Hematopoietic multipotent progenitor cell treated with erythropoietin and hydrocortisone succinate and interleukin-3 and kit ligand, for 15 days (in vitro differentiated cells): ENCODE measurements around the gene ATP2C2.
"Not testable (repeated sequence)": the region's sequence is repeated elsewhere in the genome, so short reads cannot be mapped to it uniquely, and the experiment has no call there.

Experiments
- DNase-seq: peaks from one replicate; pipeline ENCODE4 v3.0.0-alpha.2; 2015; ENCODE audit warnings: low spot score

ATP2C2 gene

DNA sequence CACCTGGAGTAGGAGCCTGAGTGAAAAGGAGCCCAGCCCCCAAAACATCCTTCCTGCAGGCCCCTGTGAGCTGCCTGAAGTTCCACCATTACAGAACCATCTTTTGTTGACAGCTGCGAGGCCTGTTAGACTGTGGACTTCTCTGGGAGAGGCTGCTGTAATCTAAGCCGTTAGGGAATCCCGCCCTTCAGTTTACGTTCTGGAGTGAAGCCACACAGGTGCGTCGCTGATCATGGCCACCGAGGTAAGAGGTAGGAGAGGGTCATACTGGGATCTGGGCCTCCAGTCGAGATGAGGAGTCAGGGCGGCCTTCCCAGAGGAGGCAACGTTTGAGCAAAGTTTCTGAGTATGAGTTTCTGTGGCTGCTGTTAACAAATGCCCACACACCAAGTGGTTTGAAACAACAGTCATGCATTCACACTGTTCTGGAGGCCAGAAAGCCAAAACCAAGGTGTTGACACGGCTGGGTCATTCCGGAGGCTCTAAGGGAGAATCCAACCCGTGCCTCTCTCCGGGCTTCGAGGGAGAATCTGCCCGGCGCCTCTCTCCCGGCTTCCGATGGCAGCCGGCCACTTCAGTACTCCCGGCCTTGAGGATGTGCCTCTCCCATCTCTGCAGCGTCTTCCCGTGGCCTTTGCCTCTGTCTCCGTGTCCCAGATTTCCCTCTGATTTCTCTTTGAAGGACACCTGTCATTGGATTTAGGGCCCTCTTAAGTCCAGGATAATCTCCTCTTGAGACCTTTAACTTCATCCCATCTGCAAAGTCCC, 26.6 kb upstream of the ATP2C2 start:
- DNase-seq = no peak

DNA sequence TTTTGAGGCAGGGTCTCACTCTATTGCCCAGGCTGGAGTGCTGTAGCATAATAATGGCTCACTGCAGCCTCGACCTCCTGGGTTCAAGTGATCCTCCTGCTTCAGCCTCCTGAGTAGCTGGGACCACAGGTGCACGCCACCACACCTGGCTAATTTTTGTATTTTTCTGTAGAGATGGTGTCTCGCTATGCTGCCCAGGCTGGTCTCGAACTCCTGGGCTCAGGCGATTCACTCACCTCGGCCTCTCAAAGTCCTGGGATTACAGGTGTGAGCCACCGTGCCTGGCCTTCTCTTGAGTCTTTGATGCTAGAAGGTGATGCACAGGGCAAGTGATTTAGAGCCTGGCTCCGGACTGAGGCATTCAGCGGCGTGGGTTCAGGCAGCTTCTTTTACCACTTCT, 24.5 kb upstream of the ATP2C2 start:
- DNase-seq = not testable (repeated sequence)

DNA sequence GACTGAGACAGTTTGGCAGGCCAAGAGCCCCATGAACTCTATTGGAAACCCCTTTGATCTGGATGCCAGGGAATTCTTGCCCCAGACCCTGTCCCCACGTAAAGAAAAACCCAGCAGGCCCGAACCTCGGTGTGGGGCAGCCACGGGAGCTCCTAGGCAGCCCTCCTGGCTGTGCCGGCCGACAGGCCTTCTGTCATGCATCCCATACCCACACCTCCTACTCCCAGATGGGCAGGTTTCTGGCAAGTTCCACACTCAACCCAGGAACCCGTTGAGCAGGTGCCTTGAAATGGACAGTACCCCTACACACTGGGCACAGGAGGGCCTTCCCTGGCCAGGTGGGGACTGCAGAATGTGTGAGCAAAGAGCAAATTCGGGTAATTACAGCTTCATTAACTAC, 23.6 kb upstream of the ATP2C2 start:
- DNase-seq = no peak

DNA sequence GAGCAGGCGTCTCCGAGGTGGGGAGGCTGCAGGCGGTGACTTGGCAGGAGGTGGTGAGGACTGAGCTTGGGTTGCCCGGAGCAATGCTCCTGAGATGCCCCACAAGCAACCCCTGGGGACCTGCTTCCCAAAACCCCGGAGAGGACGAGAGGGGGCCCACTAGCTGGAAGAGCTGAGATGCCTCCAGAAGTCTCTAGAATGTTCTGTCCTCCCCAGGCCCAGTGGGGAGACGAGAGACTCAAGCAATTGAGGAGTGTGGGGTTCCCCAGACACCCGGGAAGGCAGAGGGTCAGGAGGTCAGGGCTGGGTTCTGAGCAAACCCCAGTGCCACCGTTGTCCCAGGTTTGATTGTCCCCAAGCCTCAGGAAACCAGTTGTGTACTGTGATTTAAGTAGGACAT, 21.2 kb upstream of the ATP2C2 start:
- no peak for DNase-seq

DNA sequence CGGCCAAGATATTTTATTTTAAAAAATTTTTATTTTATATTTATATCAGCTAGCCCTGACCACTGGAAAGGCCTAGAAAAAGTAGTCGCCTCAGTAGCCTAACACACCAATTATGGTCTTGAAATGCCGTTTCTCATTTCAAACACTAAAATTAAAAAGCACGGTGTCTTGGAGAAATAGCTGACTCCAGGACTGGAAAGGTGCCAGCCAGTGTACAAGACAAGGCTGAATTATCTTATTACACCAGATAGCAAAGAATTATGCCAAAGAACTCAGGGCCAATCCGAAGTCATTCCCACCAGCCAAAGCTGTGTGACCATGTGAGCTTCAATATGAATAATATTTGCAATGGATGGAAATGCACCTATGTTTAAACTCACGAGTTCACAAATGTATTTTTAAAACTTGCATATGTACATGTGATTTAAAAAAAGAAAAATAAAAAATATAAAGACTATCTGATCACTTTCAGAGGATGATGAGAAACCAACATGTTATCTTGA, 19.9 kb upstream of the ATP2C2 start:
- DNase-seq = no peak

DNA sequence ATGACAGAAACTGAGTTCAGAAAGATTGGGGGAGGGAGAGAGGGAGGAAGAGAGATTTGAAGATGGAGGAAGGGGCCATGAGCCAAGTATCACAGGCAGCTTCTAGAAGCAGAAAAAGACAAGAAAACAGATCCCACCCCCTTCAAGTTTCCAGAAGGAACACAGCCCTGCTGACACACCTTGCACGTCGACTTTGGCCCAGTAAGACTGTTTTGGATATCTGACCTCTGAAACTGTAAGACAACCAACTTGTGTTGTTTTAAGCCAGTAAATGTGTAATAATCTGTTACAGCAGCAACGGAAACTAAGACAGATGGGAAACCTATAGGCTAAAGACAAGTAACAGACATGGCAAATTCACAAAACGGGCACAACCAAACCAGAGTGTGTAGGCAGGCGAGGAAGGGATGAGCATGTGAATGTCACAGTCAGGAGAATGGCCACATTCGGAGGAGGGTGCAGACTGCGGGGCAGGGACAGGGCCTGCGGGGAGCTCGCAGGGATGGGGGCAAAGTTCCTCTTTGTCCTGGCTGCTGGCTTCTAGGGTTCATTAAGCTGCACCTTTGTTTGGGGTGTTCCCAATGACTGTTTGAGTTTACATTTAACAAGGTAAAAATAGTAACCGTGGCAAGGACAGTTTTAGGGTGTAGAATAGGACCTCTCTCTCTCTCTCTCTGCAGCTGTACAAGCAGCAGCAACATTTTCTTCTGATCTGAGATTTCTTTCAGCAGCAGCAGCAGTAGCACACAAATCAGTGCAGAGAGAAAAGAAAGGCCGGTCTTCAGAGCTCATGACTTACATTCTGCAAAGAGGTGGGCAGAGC, 18.3 kb upstream of the ATP2C2 start:
- DNase-seq = no peak

DNA sequence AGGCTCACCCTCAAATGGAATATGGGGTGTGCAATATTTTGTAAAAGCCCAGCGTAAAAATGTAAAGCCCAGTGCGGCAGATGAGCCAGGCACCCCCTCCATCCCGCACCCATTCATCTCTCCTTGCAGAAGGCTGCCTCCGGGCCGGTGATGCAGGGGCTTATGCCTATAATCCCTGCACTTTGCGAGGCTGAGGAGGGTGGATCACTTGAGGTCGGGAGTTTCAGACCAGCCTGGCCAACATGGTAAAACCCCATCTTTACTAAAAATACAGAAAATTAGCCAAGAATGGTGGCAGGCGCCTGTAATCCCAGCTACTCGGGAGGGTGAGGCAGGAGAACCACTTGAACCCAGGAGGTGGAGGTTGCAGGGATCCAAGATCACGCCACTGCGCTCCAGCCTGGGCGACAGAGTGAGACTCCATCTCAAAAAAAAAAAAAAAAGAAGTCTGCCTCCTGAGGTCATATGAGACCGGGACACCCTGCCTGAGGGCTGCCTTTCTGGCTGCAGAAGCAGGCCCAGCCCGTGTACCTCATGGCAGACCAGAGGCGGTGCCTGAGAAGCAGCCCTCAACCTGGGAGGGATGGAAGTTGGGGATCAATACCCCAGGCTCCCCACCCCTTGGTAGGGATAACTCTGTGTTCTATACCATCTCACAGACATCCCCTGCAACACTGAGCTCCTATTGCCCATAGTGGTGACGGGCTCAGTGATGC, 17.5 kb upstream of the ATP2C2 start:
- no peak for DNase-seq

DNA sequence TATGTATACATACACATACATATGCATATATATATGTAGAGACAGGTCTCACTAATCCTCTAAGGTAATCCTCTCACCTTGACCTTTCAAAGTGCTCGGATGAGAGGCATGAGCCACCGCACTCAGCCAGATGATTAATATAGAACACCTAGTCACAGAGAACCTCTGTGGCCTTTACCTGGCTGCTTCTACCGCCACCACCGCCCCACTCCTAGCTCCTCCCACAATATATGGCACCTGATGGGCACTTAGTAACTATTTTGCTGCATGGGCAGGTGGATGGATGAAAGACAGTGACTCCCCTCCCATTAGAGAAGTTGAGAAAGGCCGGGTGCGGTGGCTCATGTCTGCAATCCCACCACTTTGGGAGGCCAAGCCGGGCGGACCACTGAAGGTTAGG, 16.7 kb upstream of the ATP2C2 start:
- DNase-seq = no peak

DNA sequence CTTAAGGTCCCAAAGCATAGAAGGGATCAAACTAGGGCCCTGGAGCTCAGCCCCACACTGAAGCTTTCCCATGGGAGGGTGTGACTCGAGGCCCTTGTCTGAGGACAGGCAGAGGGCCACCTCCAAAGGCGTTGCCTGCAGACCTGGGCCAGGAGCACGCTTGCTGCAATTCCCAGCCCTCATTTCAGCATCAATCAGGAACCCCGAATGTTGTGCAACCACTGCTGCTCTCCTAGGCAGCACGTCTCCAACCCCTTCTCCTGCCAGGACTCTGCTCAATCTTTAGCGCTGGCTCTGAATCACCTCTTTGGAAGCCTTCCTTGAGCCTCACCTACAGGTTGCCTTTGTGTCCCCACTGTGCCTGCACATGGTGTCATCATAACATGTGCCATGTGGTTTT, 14.0 kb upstream of the ATP2C2 start:
- no peak for DNase-seq

DNA sequence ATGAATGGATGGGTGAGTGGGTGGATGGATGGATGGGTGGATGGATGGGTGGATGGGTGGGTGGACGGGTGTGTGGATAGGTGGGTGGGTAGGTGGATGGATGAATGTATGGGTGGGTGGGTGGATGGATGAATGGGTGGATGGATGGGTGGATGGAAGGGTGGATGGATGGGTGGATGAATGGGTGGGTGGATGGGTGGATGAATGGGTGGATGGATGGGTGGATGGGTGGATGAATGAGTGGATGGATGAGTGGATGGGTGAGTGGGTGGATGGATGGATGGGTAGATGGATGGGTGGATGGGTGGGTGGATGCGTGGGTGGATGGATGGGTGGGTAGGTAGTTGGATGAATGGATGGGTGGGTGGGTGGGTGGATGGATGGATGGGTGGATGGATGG, 13.2 kb upstream of the ATP2C2 start:
- no peak for DNase-seq

DNA sequence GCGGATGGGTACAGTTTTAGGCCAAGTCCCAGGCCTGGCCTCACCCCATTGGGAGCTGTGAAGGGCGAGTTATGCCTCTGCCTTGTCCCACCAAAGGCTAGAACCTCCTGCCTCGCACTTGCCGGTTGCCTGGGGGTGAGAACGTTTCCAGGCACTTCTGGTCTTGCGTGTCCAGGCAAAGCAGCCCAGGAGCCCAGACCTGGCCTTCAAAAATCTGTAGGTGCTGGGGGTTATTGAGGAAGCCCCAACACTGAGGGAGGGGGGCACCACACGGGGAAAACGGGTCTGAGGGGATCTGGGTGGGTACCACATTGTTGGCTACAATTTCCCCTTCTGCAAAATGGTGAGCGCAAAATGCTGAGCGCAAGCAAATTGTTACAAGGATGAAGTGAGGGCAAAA, 12.2 kb upstream of the ATP2C2 start:
- no peak for DNase-seq

DNA sequence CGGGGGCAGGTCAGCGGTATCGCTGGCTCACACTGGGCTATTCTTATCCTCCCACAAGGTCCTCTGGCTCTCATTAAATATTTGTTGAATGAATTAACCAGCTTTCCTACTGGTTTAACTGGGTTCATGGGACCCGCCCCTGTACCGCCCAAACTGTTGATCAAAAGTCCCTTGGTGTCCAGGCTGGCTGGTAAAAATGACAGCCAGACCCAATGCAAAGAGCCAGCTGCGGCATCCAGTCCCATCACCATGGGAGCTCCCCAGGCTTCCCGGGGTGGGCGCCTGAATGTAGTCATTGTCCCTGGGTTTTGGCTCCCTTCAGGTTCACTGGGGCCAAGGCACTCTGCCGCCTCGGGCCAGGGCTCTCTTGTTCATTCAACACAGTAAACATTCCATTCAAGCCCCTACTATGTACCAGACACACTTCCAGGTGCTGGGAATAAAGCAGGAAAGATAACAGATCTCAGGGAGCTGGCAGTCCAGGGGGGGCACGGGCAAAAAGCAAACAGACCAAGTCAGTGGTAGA, 11.7 kb upstream of the ATP2C2 start:
- no peak for DNase-seq

DNA sequence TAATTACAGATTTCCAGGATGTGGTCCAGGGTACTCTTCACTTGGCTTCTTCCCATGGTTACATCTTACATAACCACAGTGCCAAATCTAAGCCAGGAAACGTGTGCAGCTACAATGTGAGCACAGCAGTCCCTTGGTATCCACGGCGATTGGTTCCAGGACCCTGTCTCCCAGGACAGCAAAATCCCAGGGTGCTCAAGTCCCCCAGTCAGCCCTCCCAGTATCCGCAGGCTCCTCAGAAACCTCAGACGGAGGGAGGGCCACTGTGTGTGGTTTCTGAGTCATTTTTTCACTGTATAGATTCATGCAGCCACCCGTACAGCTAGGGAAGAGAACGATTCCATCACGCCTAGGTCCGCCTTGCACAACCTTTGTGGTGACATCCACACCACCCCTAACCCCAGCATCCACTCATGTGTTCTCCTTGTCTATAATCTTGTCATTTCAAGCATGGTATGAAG, 11.1 kb upstream of the ATP2C2 start:
- DNase-seq = no peak

DNA sequence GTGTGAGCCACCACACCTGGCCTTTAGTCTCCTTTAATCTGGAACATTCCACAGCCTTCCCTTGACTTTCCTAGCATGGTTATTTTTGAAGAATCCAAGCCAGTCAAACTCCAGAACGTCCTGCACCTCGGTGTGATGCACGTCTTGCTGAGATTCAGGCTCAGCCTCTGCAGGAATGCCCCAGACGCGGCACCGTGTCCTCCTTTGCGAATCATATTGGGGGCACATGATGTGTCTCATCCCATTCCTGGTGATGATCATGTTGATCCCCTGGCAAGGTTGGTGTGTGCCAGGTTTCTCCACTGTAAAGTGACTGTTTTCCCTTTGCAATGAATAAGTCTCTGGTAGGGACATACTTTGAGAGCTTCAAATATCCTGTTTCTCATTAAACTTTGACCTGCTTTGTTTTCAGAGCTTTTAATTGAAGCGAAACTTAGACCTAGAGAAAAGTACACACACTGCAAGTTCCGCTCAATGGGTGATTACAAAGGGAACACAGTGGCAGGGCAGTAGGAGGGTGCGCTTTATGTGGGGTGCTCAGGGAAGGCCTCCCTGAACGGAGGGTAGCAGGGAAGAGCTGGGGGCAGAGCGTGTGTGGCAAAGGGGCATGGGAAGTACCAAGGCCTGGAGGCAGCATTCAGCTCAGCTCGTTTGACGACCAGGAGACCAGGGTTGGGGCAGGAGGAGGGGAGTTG, 9.6 kb upstream of the ATP2C2 start:
- no peak for DNase-seq

DNA sequence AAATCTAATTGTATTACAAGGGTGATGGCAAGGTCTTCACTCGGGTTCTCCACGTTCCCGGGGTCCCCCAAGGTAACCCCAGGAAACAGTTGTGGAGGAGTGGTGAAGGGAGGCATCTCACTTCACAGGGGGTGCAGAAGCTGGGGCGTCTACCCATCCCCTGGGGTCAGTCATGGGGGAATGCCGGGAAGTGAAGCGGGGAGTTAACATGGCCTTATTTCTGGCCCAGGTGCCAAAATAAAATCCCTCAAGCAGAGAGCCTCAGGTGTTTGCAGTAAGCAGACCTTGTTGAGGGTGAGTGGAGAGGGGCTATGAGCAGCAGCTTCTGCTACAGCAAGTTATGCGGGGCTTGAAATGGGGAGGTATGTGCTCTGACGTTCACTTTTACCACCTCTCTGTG, 9.0 kb upstream of the ATP2C2 start:
- no peak for DNase-seq

DNA sequence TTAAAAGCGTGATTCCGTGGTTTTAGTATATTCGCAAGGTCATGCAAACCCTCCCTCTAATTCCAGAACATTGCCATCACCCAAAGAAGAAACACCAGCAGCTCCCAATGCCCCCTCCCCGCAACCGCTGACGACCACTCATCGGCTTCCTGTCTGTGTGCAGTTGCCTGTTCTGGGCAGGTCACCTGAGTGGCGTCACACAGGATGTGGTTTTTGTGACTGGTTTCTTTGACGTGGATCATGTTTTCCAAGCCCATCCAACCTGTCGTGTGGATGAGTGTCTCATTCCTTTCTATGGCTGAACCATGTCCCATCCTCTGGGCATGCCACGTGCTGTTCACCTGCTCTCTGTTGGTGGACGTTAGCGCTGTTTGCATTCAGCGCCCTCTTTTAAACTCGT, 8.2 kb upstream of the ATP2C2 start:
- DNase-seq = no peak

DNA sequence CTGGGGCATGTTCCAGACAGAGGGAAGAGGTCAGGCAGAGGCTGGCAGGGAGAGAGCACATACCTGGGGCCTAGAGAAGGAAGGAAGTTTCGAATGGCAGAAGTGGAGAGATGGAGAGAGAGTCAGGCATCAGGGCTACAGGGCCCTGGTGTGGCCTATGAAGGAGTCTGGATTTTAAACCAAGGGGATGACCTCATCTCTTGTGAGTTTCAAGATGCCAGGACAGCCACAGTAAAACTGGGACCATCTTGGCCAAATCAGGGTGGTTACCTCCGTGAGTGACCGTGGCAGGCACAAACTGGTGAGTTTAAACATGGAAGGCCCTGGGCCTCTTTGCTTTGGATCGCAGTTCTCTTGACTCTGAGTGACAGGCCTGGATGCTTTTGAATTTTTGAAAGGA, 7.6 kb upstream of the ATP2C2 start:
- DNase-seq = no peak

DNA sequence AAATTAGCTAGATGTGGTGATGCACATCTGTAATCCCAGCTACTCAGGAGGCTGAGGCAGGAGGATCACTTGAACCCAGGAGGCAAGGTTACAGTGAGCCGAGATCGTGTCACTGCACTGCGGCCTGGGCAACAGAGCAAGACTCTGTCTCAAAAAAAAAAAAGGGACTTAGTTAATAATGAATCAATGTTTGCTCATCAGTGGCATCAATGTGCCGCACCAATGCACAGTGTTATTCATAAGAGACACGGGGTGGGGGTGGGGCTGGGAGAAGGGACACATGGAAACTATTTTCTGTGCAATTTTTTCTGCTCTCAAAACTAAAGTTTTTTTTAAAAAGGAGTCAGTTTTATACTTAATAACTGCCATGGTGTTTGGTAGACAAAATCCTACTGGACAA, 6.8 kb upstream of the ATP2C2 start:
- no peak for DNase-seq

DNA sequence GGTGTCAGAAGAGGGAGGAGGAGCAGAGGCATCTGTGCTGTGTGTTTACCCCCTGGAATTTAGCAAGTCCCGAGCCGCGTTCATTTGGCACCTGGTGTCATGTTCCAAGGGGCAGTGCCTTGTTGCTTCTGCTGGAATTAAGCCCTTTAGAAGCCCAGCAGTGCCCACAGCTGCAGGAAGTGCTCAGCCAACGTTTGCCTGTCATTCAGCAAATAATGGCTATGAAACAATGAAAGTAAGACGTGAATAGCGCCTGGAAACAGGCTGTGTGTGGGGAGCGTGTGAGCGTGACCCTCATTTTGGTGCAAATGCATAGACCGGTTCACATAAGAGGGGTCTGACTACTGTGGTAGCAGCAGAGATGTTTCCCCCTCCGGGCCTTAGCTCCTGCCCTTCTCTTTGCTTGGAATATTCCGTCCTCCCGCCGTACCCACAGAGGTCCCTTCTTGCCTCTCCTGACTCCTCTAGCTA, 5.8 kb upstream of the ATP2C2 start:
- DNase-seq = no peak

DNA sequence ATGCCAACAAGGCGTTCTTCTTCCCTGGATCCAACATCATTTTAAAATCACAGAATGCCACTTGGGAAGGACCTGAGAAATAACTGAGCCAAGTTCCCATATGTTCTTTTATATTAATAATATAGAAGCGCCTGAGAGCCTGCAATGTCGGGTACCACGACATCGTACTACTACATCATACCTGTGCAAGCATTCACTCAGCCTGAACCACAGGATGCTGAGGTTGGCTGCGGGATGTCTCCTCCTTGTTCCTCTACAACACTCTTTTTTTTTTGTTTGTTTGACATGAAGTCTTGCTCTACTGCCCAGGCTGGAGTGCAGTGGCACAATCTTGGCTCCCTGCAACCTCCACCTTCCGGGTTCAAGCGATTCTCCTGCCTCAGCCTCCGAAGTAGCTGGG, 2.1 kb upstream of the ATP2C2 start:
- no peak for DNase-seq

DNA sequence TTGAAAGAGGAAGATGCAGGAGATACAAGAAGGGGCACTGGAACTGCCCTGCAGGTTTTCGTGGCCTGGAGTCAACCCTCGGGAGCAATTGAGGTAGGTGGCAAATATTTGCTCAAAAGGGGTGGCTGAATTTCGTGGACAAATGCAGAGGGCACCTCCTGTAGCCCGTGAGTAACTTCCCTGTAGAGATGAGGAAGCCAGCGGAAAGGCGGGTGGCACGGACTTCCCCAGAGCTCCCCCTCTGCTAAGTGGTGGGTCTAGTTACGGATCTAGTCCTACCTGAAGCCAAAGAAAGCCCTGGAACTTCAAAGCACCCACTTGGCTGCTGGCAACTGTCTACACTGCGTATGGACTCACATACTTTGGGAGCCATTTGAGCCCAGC, 1.0 kb upstream of the ATP2C2 start:
- no peak for DNase-seq
